Thymus (tissue), 11 donors: Measurements from ENCODE around the gene MELTF. TPM values are rescaled to one million over a fixed set of nuclear protein-coding genes. Genes with fewer than 3 reads are reported as not detected.

Experiments
- DNase-seq, 9 donors: peaks; one replicate each; pipeline ENCODE4 v3.0.0-alpha.2; 2013; ENCODE audit warnings: low spot score in 9 of 9, low read depth in 6 of 9, missing footprints in 1 of 9
- H3K27ac ChIP-seq, 2 donors: one replicate each; pipeline ENCODE4 v1.5.1; 2013; ENCODE audit warnings: control low read depth in 1 of 2, low read depth in 1 of 2, low read length in 1 of 2, mild to moderate bottlenecking in 1 of 2, moderate library complexity in 1 of 2
- H3K27me3 ChIP-seq, 2 donors: one replicate each; pipeline ENCODE4 v1.5.1; 2013; ENCODE audit warnings: low read length in 1 of 2; ENCODE audit not compliant: control insufficient read depth in 2 of 2, insufficient read depth in 1 of 2
- H3K36me3 ChIP-seq, 2 donors: one replicate each; pipeline ENCODE4 v1.5.1; 2013; ENCODE audit warnings: low read length in 1 of 2, mild to moderate bottlenecking in 1 of 2, moderate library complexity in 1 of 2; ENCODE audit not compliant: control insufficient read depth in 2 of 2, insufficient read depth in 2 of 2
- H3K4me1 ChIP-seq, 2 donors: one replicate each; pipeline ENCODE4 v1.5.1; 2013; ENCODE audit warnings: low read length in 2 of 2; ENCODE audit not compliant: control insufficient read depth in 2 of 2, insufficient read depth in 2 of 2
- H3K4me3 ChIP-seq, 2 donors: one replicate each; pipeline ENCODE4 v1.5.1; 2013; ENCODE audit warnings: low read length in 2 of 2, control low read depth in 1 of 2, mild to moderate bottlenecking in 1 of 2
- H3K9me3 ChIP-seq, 2 donors: one replicate each; pipeline ENCODE4 v1.5.1; 2013; ENCODE audit warnings: low read length in 1 of 2, mild to moderate bottlenecking in 1 of 2; ENCODE audit not compliant: control insufficient read depth in 2 of 2, insufficient read depth in 1 of 2
- WGBS: extraction: QIAGEN DNeasy Blood & Tissue Kit; methylation state at CpG from one replicate; pipeline ENCODE4 v1.1.7; 2013; 5-methylcytosine and 5-hydroxymethylcytosine counted together
- polyA plus RNA-seq: library from polyadenylated mRNA; stranded (reverse); fragments of 200-250 nt; gene quantifications from one replicate; pipeline ENCODE4 v1.2.3, GENCODE V29; 2013
- total RNA-seq: library from RNA; stranded (reverse); fragments of 120-200 nt; gene quantifications from one replicate; pipeline ENCODE4 v1.2.4, GENCODE V29; 2013
- donor health status: healthy.

Gene MELTF
- total and polyA plus RNA-seq, 2 donors = 3.2 to 4.3 TPM

DNA sequence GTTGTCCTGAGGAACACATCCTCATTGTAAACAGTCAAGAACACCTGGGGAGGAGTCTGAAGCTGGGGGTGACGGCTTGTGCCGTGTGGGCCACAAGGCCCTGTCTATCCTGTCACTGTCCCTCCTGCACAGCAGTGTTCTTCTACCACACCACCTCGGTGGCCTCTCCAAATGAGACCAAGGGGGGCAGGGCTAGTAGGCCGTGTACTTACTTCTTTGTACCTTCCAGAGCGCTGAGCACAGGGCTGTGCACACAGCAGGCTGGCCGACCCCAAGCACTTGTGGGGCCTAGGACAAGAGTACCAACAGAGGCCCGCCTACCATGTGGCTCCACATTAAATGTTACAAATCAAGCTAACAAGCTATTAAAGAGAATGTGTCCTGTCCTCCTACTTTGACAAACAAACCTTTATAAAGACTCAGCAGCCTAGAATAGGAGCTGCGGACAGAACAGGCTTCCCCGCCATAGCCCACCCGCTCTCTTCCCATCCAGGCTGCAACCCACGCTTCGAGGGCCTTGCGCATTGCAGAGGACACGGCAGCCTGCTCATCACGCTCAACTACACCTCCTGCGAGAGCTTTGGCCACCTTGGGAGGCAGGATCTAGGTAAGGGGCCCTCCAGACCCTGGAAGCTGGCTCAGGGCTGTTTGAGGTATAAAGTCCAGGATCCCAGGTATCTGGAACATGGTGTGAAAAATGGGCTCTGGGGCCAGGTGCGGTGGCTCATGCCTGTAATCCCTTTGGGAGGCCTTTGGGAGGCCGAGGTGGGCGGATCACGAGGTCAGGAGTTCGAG is 30.5 kb downstream of the MELTF start:
- WGBS = 93% methylated on average over 21 of the region's 21 CpGs
- Histone ChIP-seq H3K27ac (no peak overlapping the region), H3K36me3 (peaks cover 0 to 3% of the 10 kb centered on the region in 2 donors), H3K27me3 (peaks cover 0 to 8% of the 10 kb centered on the region in 2 donors), H3K4me1 (peaks cover 31 to 62% of the 10 kb centered on the region in 2 donors), H3K9me3 (peaks cover 0 to 9% of the 10 kb centered on the region in 2 donors), H3K4me3 (no peak overlapping the region)
- no peak for DNase-seq

DNA sequence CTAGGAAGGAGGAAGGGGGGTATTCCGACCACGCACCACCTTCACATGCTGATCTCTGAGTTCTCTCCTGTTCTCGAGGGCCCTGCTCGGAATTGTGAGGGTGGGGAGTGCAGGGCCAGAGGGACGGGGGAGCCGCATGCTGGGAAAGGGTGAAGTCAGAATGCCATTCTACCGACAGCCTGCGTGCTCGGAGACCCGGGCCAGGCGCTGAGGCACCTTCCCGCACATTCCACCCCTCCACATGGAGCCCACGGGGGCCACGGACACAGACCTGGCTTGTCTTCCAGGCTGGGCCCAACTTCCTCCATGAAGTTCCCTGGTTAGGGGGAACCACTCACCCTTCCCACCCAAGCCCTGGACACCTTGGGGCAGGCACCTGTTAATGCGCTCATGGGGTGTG is 32.3 kb downstream of the MELTF start:
- DNase-seq = no peak
- Histone ChIP-seq H3K27ac (peak overlapping the region in 1 of 2 donors; percentile 90), H3K4me3 (no peak overlapping the region)

DNA sequence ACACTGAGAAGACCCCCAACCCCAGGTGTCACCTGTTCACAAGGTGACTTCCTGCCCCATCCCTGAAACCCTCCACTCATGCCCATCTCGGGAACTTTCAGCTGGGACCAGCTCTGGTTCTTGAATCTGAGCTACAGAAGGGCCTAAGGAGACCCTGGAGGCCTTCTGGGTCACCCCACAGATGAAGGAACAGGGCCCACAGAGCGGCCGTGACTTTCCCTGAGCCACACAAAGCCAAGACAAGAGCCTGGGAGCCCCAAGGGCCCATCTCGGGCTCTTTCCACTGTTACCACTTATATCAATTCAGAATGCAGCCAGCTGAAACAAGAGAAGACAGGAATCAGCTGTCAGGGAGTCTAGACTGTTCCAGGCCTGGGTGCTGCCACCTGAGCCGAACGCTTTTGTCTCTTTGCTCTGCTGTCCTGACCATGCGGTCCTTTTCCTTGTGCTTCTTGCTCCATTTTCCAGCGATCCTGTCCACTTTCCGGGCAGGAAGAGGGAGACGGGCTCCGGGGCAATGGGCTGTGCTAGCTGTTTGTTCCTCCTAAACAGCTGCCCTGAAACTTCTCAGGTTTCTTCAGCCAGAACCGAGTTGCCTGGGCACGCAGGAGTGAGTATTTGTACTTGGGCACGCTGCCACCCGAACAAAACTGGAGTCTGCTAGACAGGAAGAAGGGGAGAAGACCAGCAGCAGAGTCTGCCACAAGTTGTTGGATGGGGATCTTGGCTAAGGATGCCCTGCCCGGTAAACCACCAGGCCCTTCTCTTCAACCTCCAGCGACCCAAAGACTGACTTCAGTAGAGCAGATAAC is 33.0 kb downstream of the MELTF start:
- peak in 1 of 9 donors; percentile 37 for DNase-seq
- Histone ChIP-seq H3K27me3 (no peaks in the 10 kb centered on the region), H3K36me3 (peaks cover 0 to 3% of the 10 kb centered on the region in 2 donors), H3K4me3 (no peak overlapping the region), H3K4me1 (peaks cover 26 to 52% of the 10 kb centered on the region in 2 donors), H3K27ac (peak overlapping the region in 1 of 2 donors; percentile 90), H3K9me3 (peaks cover 0 to 9% of the 10 kb centered on the region in 2 donors)
- WGBS = 79% methylated on average over 17 of the region's 17 CpGs

More for the DNA sequence above, 32.3 kb downstream of the MELTF start:
- peaks cover 0 to 3% of the 10 kb centered on the region in 2 donors for H3K36me3 ChIP-seq
- peaks cover 0 to 9% of the 10 kb centered on the region in 2 donors for H3K9me3 ChIP-seq
- 98% methylated on average over 15 of the region's 15 CpGs for WGBS
- H3K4me1 ChIP-seq = peaks cover 26 to 58% of the 10 kb centered on the region in 2 donors
- H3K27me3 ChIP-seq = no peaks in the 10 kb centered on the region

DNA sequence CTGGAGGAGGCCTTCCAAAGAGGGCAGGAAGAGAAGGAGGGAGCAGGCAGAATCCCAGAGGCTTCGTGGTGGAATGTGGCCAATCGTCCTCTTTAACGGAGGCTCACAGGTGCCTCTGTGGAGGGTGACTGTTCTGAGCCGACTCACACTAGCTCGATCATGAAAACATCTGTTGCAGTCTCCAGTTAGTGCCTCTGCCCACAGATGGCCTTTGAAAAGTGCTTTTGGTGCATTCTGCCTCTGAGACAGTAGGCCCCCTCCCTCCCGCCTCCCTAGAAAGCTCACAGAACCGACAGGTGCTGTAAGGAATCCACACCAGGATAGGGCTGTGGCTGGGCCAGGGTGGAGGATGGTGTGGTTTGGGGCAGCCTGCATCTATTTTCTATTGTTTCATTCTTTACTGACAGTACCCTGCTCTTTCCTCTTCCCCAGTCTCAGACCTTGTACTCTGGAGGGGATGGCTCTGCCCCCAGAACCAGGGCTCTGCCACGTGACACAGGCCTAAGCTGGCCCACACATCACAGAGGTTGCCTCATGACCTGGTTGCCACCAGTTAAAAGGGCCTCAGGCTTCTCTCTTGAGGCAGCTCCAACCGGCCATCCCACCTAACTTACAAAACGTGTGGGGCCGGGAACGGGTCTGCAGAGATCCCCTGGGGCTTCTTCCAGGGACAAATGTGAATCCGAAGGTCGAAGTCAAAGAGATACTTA is 33.8 kb downstream of the MELTF start:
- Histone ChIP-seq H3K36me3 (peaks cover 0 to 3% of the 10 kb centered on the region in 2 donors), H3K9me3 (peaks cover 0 to 9% of the 10 kb centered on the region in 2 donors), H3K4me1 (peaks cover 26 to 43% of the 10 kb centered on the region in 2 donors), H3K27ac (peak overlapping the region; percentile 66 to 90), H3K4me3 (no peak overlapping the region), H3K27me3 (no peaks in the 10 kb centered on the region)
- DNase-seq = peak in 7 of 9 donors; percentile 51 to 92 (median 77)
- 42% methylated on average over 14 of the region's 14 CpGs for WGBS

DNA sequence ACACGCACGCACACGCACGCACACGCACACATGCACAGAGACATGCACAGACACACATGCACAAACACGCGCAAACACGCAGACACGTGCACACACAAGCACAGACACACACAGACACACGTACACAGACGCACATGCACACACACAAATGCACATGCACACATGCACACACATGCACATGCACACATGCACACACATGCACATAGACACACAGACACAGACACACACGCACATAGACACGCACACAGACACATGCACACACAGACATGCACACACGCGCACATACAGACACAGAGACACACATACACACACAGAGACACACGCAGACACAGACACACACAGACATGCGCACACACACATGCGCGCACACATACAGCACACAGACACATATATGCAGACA is 34.6 kb downstream of the MELTF start:
- Histone ChIP-seq H3K9me3 (peaks cover 0 to 9% of the 10 kb centered on the region in 2 donors), H3K27ac (peak overlapping the region in 1 of 2 donors; percentile 90), H3K4me1 (peaks cover 26 to 42% of the 10 kb centered on the region in 2 donors), H3K27me3 (no peaks in the 10 kb centered on the region), H3K36me3 (no peaks in the 10 kb centered on the region), H3K4me3 (no peak overlapping the region)
- 94% methylated on average over 19 of the region's 19 CpGs for WGBS
- no peak for DNase-seq

DNA sequence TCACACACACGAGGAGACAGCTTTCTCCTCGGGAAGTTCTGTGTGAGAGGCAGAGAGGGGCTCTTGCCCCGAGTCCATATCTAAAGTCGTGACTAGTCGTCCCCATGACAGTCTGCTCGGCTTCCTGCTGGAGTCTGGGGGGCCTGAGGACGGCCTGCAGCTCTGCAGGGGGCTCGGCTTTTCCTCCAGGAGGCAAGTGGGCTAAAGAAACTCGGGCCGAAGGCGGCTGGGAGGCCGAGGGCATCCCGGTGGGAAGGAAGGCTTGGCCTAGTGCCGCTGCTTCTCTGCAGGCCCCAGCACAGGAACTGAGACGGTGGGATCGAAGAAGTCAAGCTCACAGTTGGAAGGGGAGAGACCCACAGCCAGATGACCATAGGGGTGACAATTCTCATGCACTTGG is 35.6 kb downstream of the MELTF start:
- Histone ChIP-seq H3K36me3 (no peaks in the 10 kb centered on the region), H3K27me3 (no peaks in the 10 kb centered on the region), H3K27ac (peak overlapping the region in 1 of 2 donors; percentile 34), H3K4me3 (no peak overlapping the region), H3K4me1 (peaks cover 26 to 42% of the 10 kb centered on the region in 2 donors), H3K9me3 (peaks cover 0 to 6% of the 10 kb centered on the region in 2 donors)
- no peak for DNase-seq
- 91% methylated on average over 16 of the region's 16 CpGs for WGBS

DNA sequence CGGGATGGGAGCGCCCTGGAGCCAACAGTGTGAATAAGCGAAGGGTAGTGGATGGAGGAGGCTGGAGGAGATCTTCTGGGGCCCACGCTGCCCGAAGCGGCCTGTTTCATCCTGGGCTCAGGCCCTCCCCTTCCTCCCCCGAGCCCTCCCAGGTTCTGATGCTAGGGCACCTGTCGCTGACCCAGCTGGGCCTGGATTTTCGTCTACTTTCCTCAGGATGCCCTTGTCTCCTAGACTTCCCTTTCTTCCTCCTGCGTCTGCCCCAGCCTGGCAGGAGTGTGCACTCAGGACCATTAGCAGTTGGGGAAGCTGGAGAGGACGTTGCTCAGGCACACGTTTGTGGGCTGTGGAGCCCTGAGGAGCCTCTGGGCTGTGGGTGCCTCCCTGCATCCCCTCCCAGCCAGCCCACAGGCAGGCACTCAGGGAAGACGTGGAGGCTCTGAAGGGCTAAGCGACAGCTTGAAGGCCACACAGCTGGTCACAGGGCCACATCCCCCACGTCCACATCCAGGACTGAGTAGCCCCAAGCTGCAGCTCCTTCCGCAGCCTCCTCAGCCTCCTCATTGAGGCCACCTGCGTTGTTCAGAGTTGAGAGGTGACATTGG is 37.1 kb downstream of the MELTF start:
- H3K4me1 ChIP-seq = peaks cover 26 to 46% of the 10 kb centered on the region in 2 donors
- no peaks in the 10 kb centered on the region for H3K27me3 ChIP-seq
- no peak overlapping the region for H3K4me3 ChIP-seq
- 95% methylated on average over 17 of the region's 17 CpGs for WGBS
- DNase-seq = no peak
- no peaks in the 10 kb centered on the region for H3K36me3 ChIP-seq
- no peaks in the 10 kb centered on the region for H3K9me3 ChIP-seq
- H3K27ac ChIP-seq = no peak overlapping the region

DNA sequence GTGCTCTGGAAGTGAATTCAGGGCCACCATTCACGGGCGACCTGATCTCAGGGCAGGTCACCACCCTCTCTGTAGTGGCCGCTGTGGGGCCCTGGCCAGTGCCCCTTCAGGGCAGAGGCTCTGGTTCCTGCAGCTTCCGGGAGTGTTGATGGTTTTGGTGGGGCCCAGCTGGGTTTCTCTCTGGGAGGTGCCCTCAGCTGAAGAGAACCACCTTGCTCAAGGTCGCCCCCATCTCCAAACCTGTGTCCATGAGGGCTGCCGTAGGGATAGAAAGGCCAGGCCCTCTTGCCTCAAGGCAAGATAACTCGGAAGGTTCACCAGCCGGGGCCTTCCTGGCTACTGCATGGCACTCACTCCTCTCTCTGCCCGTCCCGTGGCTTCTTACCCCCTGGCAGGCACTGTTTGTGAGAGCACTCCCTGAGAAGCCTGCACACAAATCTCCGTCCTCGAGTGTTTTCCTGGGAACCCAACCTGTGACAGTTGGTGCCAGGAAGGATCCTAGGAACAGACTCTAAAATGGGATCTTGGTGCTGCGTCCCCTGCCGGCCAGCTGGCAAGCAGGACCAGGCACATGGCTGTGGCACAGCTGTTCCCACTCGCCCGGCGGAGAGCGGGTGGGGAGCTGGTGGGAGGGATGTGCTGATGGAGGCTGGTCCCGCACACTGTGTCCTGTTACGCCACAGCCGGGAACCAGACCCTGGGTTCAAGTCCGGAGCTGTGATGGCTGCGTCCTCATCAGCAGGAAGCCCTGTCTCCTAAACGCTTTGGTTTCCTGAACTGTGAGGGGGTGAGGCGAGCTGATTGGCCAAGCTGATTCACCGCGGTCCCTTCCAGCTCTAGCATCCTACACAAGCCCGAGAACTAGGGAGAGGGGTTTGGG is 37.8 kb downstream of the MELTF start:
- Histone ChIP-seq H3K27me3 (no peaks in the 10 kb centered on the region), H3K36me3 (no peaks in the 10 kb centered on the region), H3K27ac (no peak overlapping the region), H3K4me3 (no peak overlapping the region), H3K9me3 (no peaks in the 10 kb centered on the region), H3K4me1 (peaks cover 24 to 38% of the 10 kb centered on the region in 2 donors)
- DNase-seq = no peak
- WGBS = 97% methylated on average over 28 of the region's 28 CpGs
